Left colon (tissue), 2 donors: Measurements from ENCODE around the gene CALCB. TPM values are rescaled to one million over a fixed set of nuclear protein-coding genes. Genes with fewer than 3 reads are reported as not detected.
"Not testable (repeated sequence)": the region's sequence is repeated elsewhere in the genome, so short reads cannot be mapped to it uniquely, and the experiment has no call there.

Experiments
- ATAC-seq: fragments of 200-7000 bp; cut with Tn5 transposase; one replicate; pipeline ENCODE4 v1.9.1; 2020; ENCODE audit warnings: mild to moderate bottlenecking, moderate library complexity
- DNase-seq, 2 donors: peaks; one replicate each; pipeline ENCODE4 v3.0.0-alpha.2; 2020
- intact Hi-C, 2 donors: fragments of 100-400 bp; cut with DNase I in 1 of 2; cut with micrococcal nuclease in 1 of 2; formaldehyde crosslinking; loops; one replicate each; pipeline versions ENCODE4 v1.11.2 to v1.14.0; 2022; cut with DNase I, micrococcal nuclease
- long read RNA-seq: library from polyadenylated mRNA; unstranded; transcript quantifications from one replicate; pipeline ENCODE4 v2.0.0, GENCODE V29; 2021
- total RNA-seq, 2 donors: library from RNA; stranded (reverse); fragmentation: NEBNext Ultra II Directional; extraction: Animal tissue kit (Norgen Biotek cat#: 25700); gene quantifications; one replicate each; pipeline ENCODE4 v1.2.1, GENCODE V29; 2021
- donor health status: DM: no; HTN: no; CAD: no.
- donor health status: DM: yes; HTN: yes; CAD: no.

CALCB gene
- under 1 TPM in 1 of 2 donors, not detected in 1; 0.21 TPM for total RNA-seq
- long read RNA-seq, partial matches to known transcripts: 0 of 1 reads
- long read RNA-seq, other reads (novel, unspliced or antisense): 0 of 1 reads

GRCh38 chr11:15073361-15074205 is at the start of gene CALCB:
CALCB (plus strand) TSS chr11:15073593; CDS start chr11:15074719, 1,126 bp downstream.
- intact Hi-C loops: loop anchor here (5.0 to 10.0 kb wide), 2 partner anchors 166 to 169 kb away; no protein-coding TSS in a partner anchor
- DNase-seq (peak in 1 of 2 donors; percentile 12), ATAC-seq (peak; percentile 32)

GRCh38 chr11:15027011-15027410 is 46.4 kb upstream of the CALCB start:
- no peak for DNase-seq
- no peak for ATAC-seq
- intact Hi-C loops: no loop called here

- intact Hi-C loops: no loop called here
- ATAC-seq (no peak), DNase-seq (no peak)
Measured at GRCh38 chr11:15027956-15028355, 45.4 kb upstream of the CALCB start.

- intact Hi-C loops: no loop called here
- no peak for ATAC-seq
- no peak for DNase-seq
Measured at GRCh38 chr11:15028379-15028778, 45.0 kb upstream of the CALCB start.

GRCh38 chr11:15031945-15032344 is 41.4 kb upstream of the CALCB start:
- DNase-seq, ATAC-seq, intact Hi-C loops: not testable (repeated sequence)

- DNase-seq (no peak), ATAC-seq (no peak)
- intact Hi-C loops: no loop called here
Measured at GRCh38 chr11:15034687-15035267, 38.6 kb upstream of the CALCB start.

- intact Hi-C loops: no loop called here
- ATAC-seq: peak; percentile 20
- DNase-seq: no peak
Measured at GRCh38 chr11:15035283-15035682, 38.1 kb upstream of the CALCB start.

- DNase-seq (no peak), ATAC-seq (no peak)
- intact Hi-C loops: no loop called here
Measured at GRCh38 chr11:15038963-15039362, 34.4 kb upstream of the CALCB start.

- ATAC-seq (no peak), DNase-seq (no peak)
- intact Hi-C loops: no loop called here
Measured at GRCh38 chr11:15045209-15045608, 28.2 kb upstream of the CALCB start.

- DNase-seq: no peak
- intact Hi-C loops: no loop called here
- no peak for ATAC-seq
Measured at GRCh38 chr11:15045891-15046290, 27.5 kb upstream of the CALCB start.

- ATAC-seq, DNase-seq, intact Hi-C loops: not testable (repeated sequence)
Measured at GRCh38 chr11:15046673-15047072, 26.7 kb upstream of the CALCB start.

- intact Hi-C loops: no loop called here
- ATAC-seq (no peak), DNase-seq (no peak)
Measured at GRCh38 chr11:15048616-15049015, 24.8 kb upstream of the CALCB start.

GRCh38 chr11:15053191-15053685 is 20.2 kb upstream of the CALCB start:
- no peak for ATAC-seq
- no peak for DNase-seq
- intact Hi-C loops: no loop called here

- intact Hi-C loops: no loop called here
- ATAC-seq (no peak), DNase-seq (no peak)
Measured at GRCh38 chr11:15055620-15056356, 17.6 kb upstream of the CALCB start.

GRCh38 chr11:15057329-15057728 is 16.1 kb upstream of the CALCB start:
- intact Hi-C loops: no loop called here

GRCh38 chr11:15059132-15059915 is 14.1 kb upstream of the CALCB start:
- intact Hi-C loops: no loop called here
- DNase-seq (no peak), ATAC-seq (no peak)

More at GRCh38 chr11:15057329-15057728, 16.1 kb upstream of the CALCB start:
- DNase-seq (no peak), ATAC-seq (no peak)

GRCh38 chr11:15062599-15062998 is 10.8 kb upstream of the CALCB start:
- ATAC-seq: no peak
- intact Hi-C loops: no loop called here
- no peak for DNase-seq

GRCh38 chr11:15069751-15070150 is 3.6 kb upstream of the CALCB start:
- intact Hi-C loops: loop anchor here (5.0 to 10.0 kb wide), 2 partner anchors 162 to 165 kb away; no protein-coding TSS in a partner anchor

More at GRCh38 chr11:15069751-15070150, 3.6 kb upstream of the CALCB start:
- not testable (repeated sequence) for DNase-seq, ATAC-seq
